ENCODE data around the gene PPIL4. TPM values are rescaled to one million over a fixed set of nuclear protein-coding genes. Genes with fewer than 3 reads are reported as not detected.
A peak's percentile ranks its signal among the peaks of the same experiment; 100 is the strongest.

Gene PPIL4, protein sequence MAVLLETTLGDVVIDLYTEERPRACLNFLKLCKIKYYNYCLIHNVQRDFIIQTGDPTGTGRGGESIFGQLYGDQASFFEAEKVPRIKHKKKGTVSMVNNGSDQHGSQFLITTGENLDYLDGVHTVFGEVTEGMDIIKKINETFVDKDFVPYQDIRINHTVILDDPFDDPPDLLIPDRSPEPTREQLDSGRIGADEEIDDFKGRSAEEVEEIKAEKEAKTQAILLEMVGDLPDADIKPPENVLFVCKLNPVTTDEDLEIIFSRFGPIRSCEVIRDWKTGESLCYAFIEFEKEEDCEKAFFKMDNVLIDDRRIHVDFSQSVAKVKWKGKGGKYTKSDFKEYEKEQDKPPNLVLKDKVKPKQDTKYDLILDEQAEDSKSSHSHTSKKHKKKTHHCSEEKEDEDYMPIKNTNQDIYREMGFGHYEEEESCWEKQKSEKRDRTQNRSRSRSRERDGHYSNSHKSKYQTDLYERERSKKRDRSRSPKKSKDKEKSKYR
- 10 to 100 TPM; 20.8 to 21.9 TPM for total RNA-seq

DNA sequence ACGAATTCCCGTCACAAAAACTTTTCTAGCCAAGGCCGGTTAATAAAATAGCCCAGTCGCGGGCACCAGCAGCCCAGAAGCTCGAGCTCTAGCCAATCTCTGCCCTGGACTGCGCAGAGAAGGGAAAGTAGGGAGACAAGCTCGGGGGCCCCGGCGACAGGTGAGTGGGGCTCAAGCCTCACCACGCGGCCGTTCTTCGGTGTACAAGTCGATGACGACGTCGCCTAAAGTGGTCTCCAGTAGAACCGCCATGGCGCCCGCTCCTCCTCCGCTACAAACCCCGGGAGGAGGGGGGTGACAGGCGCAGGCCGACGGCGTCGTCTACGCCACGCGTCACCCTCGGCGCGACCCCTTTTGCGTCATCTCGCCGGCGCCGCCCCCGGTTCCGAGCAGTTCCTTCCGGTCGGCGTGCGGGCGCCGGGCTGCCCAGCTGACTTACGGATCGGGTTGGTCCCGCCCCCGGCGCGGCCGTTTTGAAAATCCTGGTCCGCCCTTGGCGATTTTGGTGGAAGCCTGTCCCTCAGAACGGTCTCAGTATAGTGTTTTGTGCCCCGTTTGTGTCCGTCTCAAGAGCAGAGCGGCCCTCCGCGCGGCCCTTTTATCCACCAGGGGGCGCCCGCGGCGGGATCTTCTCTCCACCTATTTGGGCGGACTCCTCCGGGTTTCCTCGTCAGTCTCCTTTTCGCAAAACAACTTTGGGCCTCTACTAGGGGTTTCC is at the start of gene PPIL4:
PPIL4 (minus strand) TSS at position 290 of the 718 bp plus-strand sequence; CDS start at position 252, 38 bp downstream.
- ChIA-PET CTCF (interaction anchor here (0.6 to 3.3 kb wide), 16 partner anchors 9 to 481 kb away, joined by 3 to 21 read pairs (median 4); partner anchors contain the start of gene LATS1), POLR2A (interaction anchor here (0.6 to 3.3 kb wide), 11 partner anchors 18 to 417 kb away, joined by 3 to 12 read pairs (median 4); partner anchors contain the start of gene GINM1)
- ATAC-seq (peak; percentile 90), DNase-seq (peak; percentile 97)
- TF ChIP-seq, protein P1, sequence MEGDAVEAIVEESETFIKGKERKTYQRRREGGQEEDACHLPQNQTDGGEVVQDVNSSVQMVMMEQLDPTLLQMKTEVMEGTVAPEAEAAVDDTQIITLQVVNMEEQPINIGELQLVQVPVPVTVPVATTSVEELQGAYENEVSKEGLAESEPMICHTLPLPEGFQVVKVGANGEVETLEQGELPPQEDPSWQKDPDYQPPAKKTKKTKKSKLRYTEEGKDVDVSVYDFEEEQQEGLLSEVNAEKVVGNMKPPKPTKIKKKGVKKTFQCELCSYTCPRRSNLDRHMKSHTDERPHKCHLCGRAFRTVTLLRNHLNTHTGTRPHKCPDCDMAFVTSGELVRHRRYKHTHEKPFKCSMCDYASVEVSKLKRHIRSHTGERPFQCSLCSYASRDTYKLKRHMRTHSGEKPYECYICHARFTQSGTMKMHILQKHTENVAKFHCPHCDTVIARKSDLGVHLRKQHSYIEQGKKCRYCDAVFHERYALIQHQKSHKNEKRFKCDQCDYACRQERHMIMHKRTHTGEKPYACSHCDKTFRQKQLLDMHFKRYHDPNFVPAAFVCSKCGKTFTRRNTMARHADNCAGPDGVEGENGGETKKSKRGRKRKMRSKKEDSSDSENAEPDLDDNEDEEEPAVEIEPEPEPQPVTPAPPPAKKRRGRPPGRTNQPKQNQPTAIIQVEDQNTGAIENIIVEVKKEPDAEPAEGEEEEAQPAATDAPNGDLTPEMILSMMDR (IDR thresholded peaks at IDR 0.05): peak; percentile 97
- intact Hi-C loops (cut with micrococcal nuclease): no loop called here
- Mint-ChIP-seq H3K36me3 (ENCODE audit: low read depth) (peaks cover 6% of the 10 kb centered on the region), H3K4me3 (peak within 1 kb of the TSS; percentile 92), H3K9me3 (no peaks in the 10 kb centered on the region), H3K27me3 (no peaks in the 10 kb centered on the region), H3K4me1 (ENCODE audit: low read depth) (peaks cover 38% of the 10 kb centered on the region), H3K27ac (peak within 1 kb of the TSS; percentile 96)

DNA sequence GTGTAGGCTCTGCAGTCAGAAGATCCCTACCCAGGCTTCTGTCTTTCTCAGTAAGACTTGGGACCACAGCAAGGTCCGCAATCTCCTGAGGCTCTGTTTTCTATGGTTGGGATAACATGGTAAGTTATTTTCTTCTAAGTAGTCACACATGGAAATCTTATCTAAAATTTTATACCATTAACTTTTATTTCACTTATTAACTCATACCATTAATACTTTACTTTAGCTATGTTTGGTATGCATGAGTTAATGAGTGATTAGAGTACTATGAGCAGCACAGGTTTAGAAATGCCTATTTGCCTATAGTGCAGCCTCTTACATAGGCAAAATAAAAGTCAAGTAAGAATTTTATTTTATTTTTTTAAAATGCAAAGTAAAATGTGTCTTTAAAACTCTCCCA is 47.6 kb upstream of the PPIL4 start:
- H3K27me3 Mint-ChIP-seq: no peaks in the 10 kb centered on the region
- DNase-seq: no peak
- no peak overlapping the region for H3K4me3 Mint-ChIP-seq
- H3K36me3 Mint-ChIP-seq (ENCODE audit: low read depth): peaks cover 26% of the 10 kb centered on the region
- H3K27ac Mint-ChIP-seq: no peak overlapping the region
- intact Hi-C loops (cut with micrococcal nuclease): no loop called here
- TF ChIP-seq, protein P1 (IDR thresholded peaks at IDR 0.05): no peak
- ChIA-PET POLR2A (no interaction called here), CTCF (no interaction called here)
- H3K4me1 Mint-ChIP-seq (ENCODE audit: low read depth): no peaks in the 10 kb centered on the region
- ATAC-seq: no peak
- no peaks in the 10 kb centered on the region for H3K9me3 Mint-ChIP-seq

DNA sequence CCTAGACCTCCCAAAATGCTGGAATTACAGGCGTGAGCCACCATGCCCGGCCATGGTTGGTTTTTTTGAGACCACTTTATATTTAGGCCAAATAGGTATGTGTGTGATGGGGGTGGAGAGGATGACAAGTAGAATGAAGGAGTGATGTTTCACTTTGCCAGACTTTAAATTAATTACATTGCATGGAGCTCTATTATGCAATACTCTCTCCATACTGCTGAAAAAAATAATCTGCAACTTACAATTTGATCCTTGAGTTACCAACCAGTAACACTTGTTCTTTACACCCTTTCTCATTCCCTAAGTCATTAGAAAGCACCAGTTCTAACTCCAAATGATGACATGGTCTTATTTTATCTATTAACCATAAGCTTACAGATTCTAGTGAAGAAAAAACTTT is 47.1 kb upstream of the PPIL4 start:
- Mint-ChIP-seq H3K4me1 (ENCODE audit: low read depth) (no peaks in the 10 kb centered on the region), H3K27me3 (no peaks in the 10 kb centered on the region), H3K36me3 (ENCODE audit: low read depth) (peaks cover 26% of the 10 kb centered on the region), H3K27ac (no peak overlapping the region), H3K9me3 (no peaks in the 10 kb centered on the region), H3K4me3 (no peak overlapping the region)
- ATAC-seq: no peak
- ChIA-PET POLR2A (no interaction called here), CTCF (no interaction called here)
- DNase-seq: no peak
- TF ChIP-seq, protein P1 (IDR thresholded peaks at IDR 0.05): no peak
- intact Hi-C loops (cut with micrococcal nuclease): no loop called here

DNA sequence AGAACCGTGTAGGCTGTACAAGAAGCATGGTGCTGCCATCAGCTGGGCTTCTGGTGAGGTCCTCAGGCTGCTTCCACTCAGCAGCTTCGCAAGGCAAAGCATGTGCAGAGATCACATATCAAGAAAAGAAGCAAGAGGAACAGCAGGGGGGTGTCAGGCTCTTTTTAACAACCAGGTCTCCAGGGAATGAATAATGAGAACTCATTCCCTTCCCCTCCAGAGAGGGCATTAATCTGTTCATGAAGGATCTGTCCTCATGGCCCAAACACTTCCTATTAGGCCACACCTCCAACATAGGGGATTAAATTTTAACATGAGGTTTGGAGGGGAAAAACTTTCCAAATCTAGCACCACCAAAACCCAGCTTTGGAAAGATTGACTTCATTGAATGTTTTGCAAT is 40.3 kb upstream of the PPIL4 start:
- peaks cover 20% of the 10 kb centered on the region for H3K36me3 Mint-ChIP-seq (ENCODE audit: low read depth)
- POLR2A ChIA-PET: interaction anchor here (1.5 kb wide), 1 partner anchor 132 kb away, joined by 4 read pairs; the partner anchor contains the start of gene LATS1
- CTCF ChIA-PET: interaction anchor here (1.1 kb wide), 1 partner anchor 23 kb away, joined by 3 read pairs; no protein-coding TSS in a partner anchor
- no peak overlapping the region for H3K27ac Mint-ChIP-seq
- peaks cover 4% of the 10 kb centered on the region for H3K4me1 Mint-ChIP-seq (ENCODE audit: low read depth)
- H3K9me3 Mint-ChIP-seq: no peaks in the 10 kb centered on the region
- TF ChIP-seq, protein P1 (IDR thresholded peaks at IDR 0.05): no peak
- intact Hi-C loops (cut with micrococcal nuclease): no loop called here
- no peaks in the 10 kb centered on the region for H3K27me3 Mint-ChIP-seq
- H3K4me3 Mint-ChIP-seq: no peak overlapping the region
- ATAC-seq (no peak), DNase-seq (no peak)
